ENCODE measurements around the gene TRPM1. TPM values are rescaled to one million over a fixed set of nuclear protein-coding genes. Genes with fewer than 3 reads are reported as not detected.
A peak's percentile ranks its signal among the peaks of the same experiment; 100 is the strongest.
"Not testable (repeated sequence)": the region's sequence is repeated elsewhere in the genome, so short reads cannot be mapped to it uniquely, and the experiment has no call there.

Gene TRPM1
- polyA plus RNA-seq, 4 donors = 0.14 to 0.52 (median 0.24) TPM

GRCh38 chr15:31127596-31128261 is 26.2 kb upstream of the TRPM1 start:
- no peak for DNase-seq (ENCODE audit: low read depth in 4 of 4, low spot score in 2 of 4)

- DNase-seq (ENCODE audit: low read depth in 4 of 4, low spot score in 2 of 4) = no peak
Measured at GRCh38 chr15:31125061-31125460, 23.5 kb upstream of the TRPM1 start.

- DNase-seq (ENCODE audit: low read depth in 4 of 4, low spot score in 2 of 4) = no peak
Measured at GRCh38 chr15:31116423-31117030, 15.0 kb upstream of the TRPM1 start.

- no peak for DNase-seq (ENCODE audit: low read depth in 4 of 4, low spot score in 2 of 4)
Measured at GRCh38 chr15:31111091-31111647, 9.6 kb upstream of the TRPM1 start.

- DNase-seq (ENCODE audit: low read depth in 4 of 4, low spot score in 2 of 4) = no peak
Measured at GRCh38 chr15:31108836-31109235, 7.3 kb upstream of the TRPM1 start.

GRCh38 chr15:31106495-31107300 is 5.2 kb upstream of the TRPM1 start:
- DNase-seq (ENCODE audit: low read depth in 4 of 4, low spot score in 2 of 4) = no peak

GRCh38 chr15:31104003-31104402 is 2.5 kb upstream of the TRPM1 start:
- no peak for DNase-seq (ENCODE audit: low read depth in 4 of 4, low spot score in 2 of 4)

- DNase-seq (ENCODE audit: low read depth in 4 of 4, low spot score in 2 of 4) = no peak
Measured at GRCh38 chr15:31102374-31103342, 1.1 kb upstream of the TRPM1 start.

GRCh38 chr15:31102039-31102321 is 455 bp upstream of the TRPM1 start:
- no peak for DNase-seq (ENCODE audit: low read depth in 4 of 4, low spot score in 2 of 4)

- no peak for DNase-seq (ENCODE audit: low read depth in 4 of 4, low spot score in 2 of 4)
Measured at GRCh38 chr15:31100738-31101137, 787 bp downstream of the TRPM1 start.

- no peak for DNase-seq (ENCODE audit: low read depth in 4 of 4, low spot score in 2 of 4)
Measured at GRCh38 chr15:31098953-31099740, 2.4 kb downstream of the TRPM1 start.

GRCh38 chr15:31098491-31098917 is 3.0 kb downstream of the TRPM1 start:
- DNase-seq (ENCODE audit: low read depth in 4 of 4, low spot score in 2 of 4) = peak; percentile 15 to 38 (median 29)

GRCh38 chr15:31096563-31096962 is 5.0 kb downstream of the TRPM1 start:
- DNase-seq (ENCODE audit: low read depth in 4 of 4, low spot score in 2 of 4) = no peak

- no peak for DNase-seq (ENCODE audit: low read depth in 4 of 4, low spot score in 2 of 4)
Measured at GRCh38 chr15:31091481-31091880, 10.0 kb downstream of the TRPM1 start.

- no peak for DNase-seq (ENCODE audit: low read depth in 4 of 4, low spot score in 2 of 4)
Measured at GRCh38 chr15:31090766-31091165, 10.8 kb downstream of the TRPM1 start.

GRCh38 chr15:31089368-31090047 is 12.0 kb downstream of the TRPM1 start:
- DNase-seq (ENCODE audit: low read depth in 4 of 4, low spot score in 2 of 4) = no peak

GRCh38 chr15:31088672-31089367 is 12.7 kb downstream of the TRPM1 start:
- no peak for DNase-seq (ENCODE audit: low read depth in 4 of 4, low spot score in 2 of 4)

- DNase-seq (ENCODE audit: low read depth in 4 of 4, low spot score in 2 of 4) = not testable (repeated sequence)
Measured at GRCh38 chr15:31088041-31088440, 13.5 kb downstream of the TRPM1 start.

Measured in left renal cortex interstitium (tissue), 4 donors.